ENCODE data around the gene IQGAP3. TPM values are rescaled to one million over a fixed set of nuclear protein-coding genes. Genes with fewer than 3 reads are reported as not detected.

IQGAP3 gene
- total and polyA plus RNA-seq, 2 experiments from 2014 or later = 11.9 to 31.8 TPM

GRCh38 chr1:156546267-156546666 lies 26.1 kb downstream of the IQGAP3 start (continued):
- TF ChIP-seq ZNF114 (CRISPR knock-in tag; IDR thresholded peaks at IDR 0.05) = no peak
- no peak for TF ChIP-seq CREB1 (CRISPR knock-in tag; IDR thresholded peaks at IDR 0.05; ENCODE audit: low read depth)

DNA sequence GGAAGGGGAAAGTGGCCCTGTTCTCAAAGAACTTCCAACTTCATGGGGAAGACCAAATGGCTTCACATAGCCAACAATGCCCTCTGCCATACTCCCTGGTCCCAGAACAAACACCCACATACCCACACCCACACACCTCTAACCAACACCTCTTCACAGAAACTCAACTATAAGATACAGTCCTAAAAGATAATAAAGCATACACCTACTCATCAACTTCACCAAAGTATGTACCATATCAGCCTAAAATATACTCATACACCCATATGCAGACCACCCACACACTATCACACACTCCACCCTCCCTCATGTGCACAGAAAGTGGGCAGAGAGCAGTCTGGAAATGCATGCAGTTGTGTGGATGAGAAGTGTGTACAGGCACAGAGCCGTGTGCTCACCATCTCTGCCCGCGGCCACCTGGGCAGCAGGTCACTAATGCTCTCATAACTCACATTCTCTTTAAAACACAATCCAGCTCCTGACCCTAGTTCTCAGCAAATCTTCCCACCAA lies 27.7 kb downstream of the IQGAP3 start:
- no peaks in the 10 kb centered on the region for H3F3A ChIP-seq (replicated peaks; ENCODE audit: low read depth)
- H3K4me1 ChIP-seq (ENCODE audit: insufficient read depth) = no peaks in the 10 kb centered on the region
- ATAC-seq (no peak), DNase-seq (ENCODE audit: low spot score) (no peak)
- Mint-ChIP-seq H3K36me3 (ENCODE audit: low read depth) (peaks cover 24% of the 10 kb centered on the region), H3K27me3 (ENCODE audit: insufficient read depth, low read depth, poor library complexity) (peaks cover 7% of the 10 kb centered on the region), H3K27ac (no peak overlapping the region), H3K9me3 (no peaks in the 10 kb centered on the region), H3K4me1 (no peaks in the 10 kb centered on the region), H3K4me3 (no peak overlapping the region)
- H3K4me3 ChIP-seq = no peak overlapping the region
- TF ChIP-seq NANOG (IDR thresholded peaks at IDR 0.05; ENCODE audit: borderline replicate concordance) = no peak
- no peak for TF ChIP-seq EZH2phosphoT487 (IDR thresholded peaks at IDR 0.05; ENCODE audit: unreplicated experiment)
- no peak for TF ChIP-seq POLR2AphosphoS5 (IDR thresholded peaks at IDR 0.05; ENCODE audit: low read depth)
- TF ChIP-seq CREB1 (CRISPR knock-in tag; IDR thresholded peaks at IDR 0.05; ENCODE audit: low read depth) = no peak
- TF ChIP-seq ZNF462 (CRISPR knock-in tag; IDR thresholded peaks at IDR 0.05) = no peak
- TF ChIP-seq, protein P1, sequence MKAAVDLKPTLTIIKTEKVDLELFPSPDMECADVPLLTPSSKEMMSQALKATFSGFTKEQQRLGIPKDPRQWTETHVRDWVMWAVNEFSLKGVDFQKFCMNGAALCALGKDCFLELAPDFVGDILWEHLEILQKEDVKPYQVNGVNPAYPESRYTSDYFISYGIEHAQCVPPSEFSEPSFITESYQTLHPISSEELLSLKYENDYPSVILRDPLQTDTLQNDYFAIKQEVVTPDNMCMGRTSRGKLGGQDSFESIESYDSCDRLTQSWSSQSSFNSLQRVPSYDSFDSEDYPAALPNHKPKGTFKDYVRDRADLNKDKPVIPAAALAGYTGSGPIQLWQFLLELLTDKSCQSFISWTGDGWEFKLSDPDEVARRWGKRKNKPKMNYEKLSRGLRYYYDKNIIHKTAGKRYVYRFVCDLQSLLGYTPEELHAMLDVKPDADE (IDR thresholded peaks at IDR 0.05) = no peak
- TF ChIP-seq ZNF114 (CRISPR knock-in tag; IDR thresholded peaks at IDR 0.05) = no peak
- TF ChIP-seq, protein P2, sequence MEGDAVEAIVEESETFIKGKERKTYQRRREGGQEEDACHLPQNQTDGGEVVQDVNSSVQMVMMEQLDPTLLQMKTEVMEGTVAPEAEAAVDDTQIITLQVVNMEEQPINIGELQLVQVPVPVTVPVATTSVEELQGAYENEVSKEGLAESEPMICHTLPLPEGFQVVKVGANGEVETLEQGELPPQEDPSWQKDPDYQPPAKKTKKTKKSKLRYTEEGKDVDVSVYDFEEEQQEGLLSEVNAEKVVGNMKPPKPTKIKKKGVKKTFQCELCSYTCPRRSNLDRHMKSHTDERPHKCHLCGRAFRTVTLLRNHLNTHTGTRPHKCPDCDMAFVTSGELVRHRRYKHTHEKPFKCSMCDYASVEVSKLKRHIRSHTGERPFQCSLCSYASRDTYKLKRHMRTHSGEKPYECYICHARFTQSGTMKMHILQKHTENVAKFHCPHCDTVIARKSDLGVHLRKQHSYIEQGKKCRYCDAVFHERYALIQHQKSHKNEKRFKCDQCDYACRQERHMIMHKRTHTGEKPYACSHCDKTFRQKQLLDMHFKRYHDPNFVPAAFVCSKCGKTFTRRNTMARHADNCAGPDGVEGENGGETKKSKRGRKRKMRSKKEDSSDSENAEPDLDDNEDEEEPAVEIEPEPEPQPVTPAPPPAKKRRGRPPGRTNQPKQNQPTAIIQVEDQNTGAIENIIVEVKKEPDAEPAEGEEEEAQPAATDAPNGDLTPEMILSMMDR (conservative IDR thresholded peaks at IDR 0.05; ENCODE audit: low read depth in 2 of 2) = no peak
- TF ChIP-seq JUNB (IDR thresholded peaks at IDR 0.05; ENCODE audit: unreplicated experiment) = no peak
- no peak for TF ChIP-seq EZH2 (IDR thresholded peaks at IDR 0.05; ENCODE audit: low read depth, unreplicated experiment)
- no peak for TF ChIP-seq STAT1 (IDR thresholded peaks at IDR 0.05; ENCODE audit: unreplicated experiment)
- TF ChIP-seq REST (IDR thresholded peaks at IDR 0.05; ENCODE audit: unreplicated experiment) = no peak
- no peak for TF ChIP-seq ZNF331 (CRISPR knock-in tag; IDR thresholded peaks at IDR 0.05; ENCODE audit: low read depth)
- no peak overlapping the region for H3K27ac ChIP-seq (ENCODE audit: low read depth)
- no peak overlapping the region for H2AFZ ChIP-seq
- no peaks in the 10 kb centered on the region for H3K27me3 ChIP-seq (ENCODE audit: insufficient read depth)
- H3K9me2 ChIP-seq (ENCODE audit: insufficient read depth) = no peaks in the 10 kb centered on the region
- peaks cover 12% of the 10 kb centered on the region; the same call in 1 of the 2 replicates for H3K36me3 ChIP-seq (ENCODE audit: insufficient read depth)
- no peak overlapping the region for H3K4me2 ChIP-seq
- H3K79me2 ChIP-seq (replicated peaks; ENCODE audit: insufficient read depth) = no peaks in the 10 kb centered on the region
- no peaks in the 10 kb centered on the region; the same call in 1 of the 2 replicates for H4K20me1 ChIP-seq (replicated peaks; ENCODE audit: insufficient read depth)

Data from GM23338 (cell line).